Measurements from ENCODE around the gene NUDC. TPM values are rescaled to one million over a fixed set of nuclear protein-coding genes. Genes with fewer than 3 reads are reported as not detected.

Gene NUDC
- total RNA-seq, 1 experiment from 2014 or later: 118 TPM

DNA sequence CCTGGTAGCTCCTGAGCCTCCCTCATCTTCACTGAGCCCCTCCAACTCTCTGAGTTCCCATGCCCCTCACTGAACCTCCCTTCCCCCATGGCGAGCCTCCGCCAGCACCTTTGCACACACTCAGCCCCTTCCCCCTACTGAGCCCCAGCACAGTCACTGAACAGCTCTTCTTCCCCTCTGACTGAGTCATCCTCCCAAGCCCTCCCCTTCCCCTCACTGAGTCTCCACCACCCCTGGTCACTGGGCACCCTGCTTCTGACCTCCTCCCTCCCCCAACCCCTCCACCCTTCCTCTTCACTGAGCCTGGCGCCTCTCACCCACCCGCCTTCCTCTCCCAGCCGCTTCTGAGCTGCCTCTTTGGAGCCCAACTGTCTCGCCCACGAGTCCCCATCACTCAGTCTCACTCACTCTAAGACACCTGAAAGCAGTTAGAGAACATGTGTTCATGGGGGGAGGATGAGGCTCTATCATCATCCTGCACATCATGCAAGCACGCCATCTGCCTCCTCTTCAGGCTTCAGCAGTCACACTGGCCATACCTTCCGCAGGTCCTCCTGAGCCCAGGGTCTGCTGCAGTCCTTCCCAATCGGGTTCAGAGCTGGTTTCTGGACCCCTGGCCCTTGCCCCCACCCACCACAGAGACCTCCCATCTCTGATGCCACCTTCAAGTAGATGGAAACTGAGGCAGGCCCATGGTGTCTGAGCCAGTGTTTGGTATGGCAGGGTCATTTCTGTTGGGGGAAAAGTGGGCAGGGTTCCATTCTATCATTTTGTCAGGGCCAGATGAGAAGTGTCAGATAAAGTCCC is 70.0 kb downstream of the NUDC start:
- no peak overlapping the region for H3K27ac Mint-ChIP-seq
- H3K4me3 Mint-ChIP-seq: no peak overlapping the region; a peak in 1 of 5 replicates
- peak; percentile 32 for DNase-seq
- peaks cover 7% of the 10 kb centered on the region; the same call in 1 of the 2 replicates for H3K4me1 ChIP-seq (ENCODE audit: insufficient read depth, low read length)
- no peaks in the 10 kb centered on the region for H4K20me1 ChIP-seq (ENCODE audit: control insufficient read depth, insufficient read depth, insufficient read length)
- no peak overlapping the region for H2BK5ac ChIP-seq (ENCODE audit: insufficient read length, low read length)
- no peak overlapping the region for H2AK5ac ChIP-seq (ENCODE audit: insufficient read length, low read length)
- no peak overlapping the region for H2BK20ac ChIP-seq (ENCODE audit: low read depth, low read length, poor library complexity, severe bottlenecking)
- H3K79me1 ChIP-seq (ENCODE audit: insufficient read depth, low read depth, low read length, poor library complexity, severe bottlenecking): peaks cover 3% of the 10 kb centered on the region
- WGBS (ENCODE audit: extremely low coverage, insufficient read length, low lambda C conversion rate): no CpG with 5 or more reads among the region's 10 CpGs
- H2AFZ ChIP-seq (ENCODE audit: low read length): no peak overlapping the region
- no peak overlapping the region for H3K9ac ChIP-seq (ENCODE audit: extremely low read depth, insufficient read length, low read length)
- peaks cover 29% of the 10 kb centered on the region for H3K27me3 Mint-ChIP-seq (ENCODE audit: low read depth)
- H4K91ac ChIP-seq (ENCODE audit: insufficient read length, low read depth, low read length): no peak overlapping the region
- no peak overlapping the region for H2BK12ac ChIP-seq (ENCODE audit: insufficient read length, low read depth, low read length)
- no peak overlapping the region for H3K4me2 ChIP-seq (ENCODE audit: insufficient read depth, insufficient read length, low read length)
- H3K56ac ChIP-seq (ENCODE audit: insufficient read length, low read depth, low read length): no peak overlapping the region
- H3K27ac ChIP-seq (ENCODE audit: insufficient read length, low read depth, low read length): no peak overlapping the region
- TF ChIP-seq, protein P1, sequence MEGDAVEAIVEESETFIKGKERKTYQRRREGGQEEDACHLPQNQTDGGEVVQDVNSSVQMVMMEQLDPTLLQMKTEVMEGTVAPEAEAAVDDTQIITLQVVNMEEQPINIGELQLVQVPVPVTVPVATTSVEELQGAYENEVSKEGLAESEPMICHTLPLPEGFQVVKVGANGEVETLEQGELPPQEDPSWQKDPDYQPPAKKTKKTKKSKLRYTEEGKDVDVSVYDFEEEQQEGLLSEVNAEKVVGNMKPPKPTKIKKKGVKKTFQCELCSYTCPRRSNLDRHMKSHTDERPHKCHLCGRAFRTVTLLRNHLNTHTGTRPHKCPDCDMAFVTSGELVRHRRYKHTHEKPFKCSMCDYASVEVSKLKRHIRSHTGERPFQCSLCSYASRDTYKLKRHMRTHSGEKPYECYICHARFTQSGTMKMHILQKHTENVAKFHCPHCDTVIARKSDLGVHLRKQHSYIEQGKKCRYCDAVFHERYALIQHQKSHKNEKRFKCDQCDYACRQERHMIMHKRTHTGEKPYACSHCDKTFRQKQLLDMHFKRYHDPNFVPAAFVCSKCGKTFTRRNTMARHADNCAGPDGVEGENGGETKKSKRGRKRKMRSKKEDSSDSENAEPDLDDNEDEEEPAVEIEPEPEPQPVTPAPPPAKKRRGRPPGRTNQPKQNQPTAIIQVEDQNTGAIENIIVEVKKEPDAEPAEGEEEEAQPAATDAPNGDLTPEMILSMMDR (conservative IDR thresholded peaks at IDR 0.05): no peak
- H3T11ph ChIP-seq (ENCODE audit: low read length): no peak overlapping the region
- no peak overlapping the region for H3K4ac ChIP-seq (ENCODE audit: low read depth, low read length)
- no peaks in the 10 kb centered on the region for H3K9me3 Mint-ChIP-seq
- peaks cover 3 to 17% (median 13%) of the 10 kb centered on the region in 3 experiments; a peak in 5 of 7 replicates for H3K36me3 Mint-ChIP-seq (ENCODE audit: insufficient read depth in 1 of 3, low read depth in 3 of 3)
- no peak overlapping the region for H4K8ac ChIP-seq (replicated peaks; ENCODE audit: insufficient read length, low read depth, low read length)
- no peak overlapping the region for H3K23ac ChIP-seq (ENCODE audit: insufficient read length, low read depth, low read length)
- no peak overlapping the region for H3K18ac ChIP-seq (ENCODE audit: insufficient read length, low read depth, low read length)
- H2BK120ac ChIP-seq (ENCODE audit: low read depth, low read length, poor library complexity, severe bottlenecking): no peak overlapping the region
- peaks cover 12% of the 10 kb centered on the region for H3K23me2 ChIP-seq (ENCODE audit: insufficient read length, low read depth, low read length, poor library complexity, severe bottlenecking)
- H3K79me2 ChIP-seq (ENCODE audit: insufficient read depth, low read length): peaks cover 3% of the 10 kb centered on the region; the same call in 1 of the 2 replicates
- H3K9me3 ChIP-seq (ENCODE audit: control insufficient read depth, low read depth, low read length): no peaks in the 10 kb centered on the region
- H3K27me3 ChIP-seq (ENCODE audit: insufficient read depth, low read length): no peaks in the 10 kb centered on the region
- no peak overlapping the region for H3K14ac ChIP-seq (ENCODE audit: insufficient read depth, low read length)
- H3K4me1 Mint-ChIP-seq: peaks cover 31 to 32% of the 10 kb centered on the region in 2 experiments
- no peak overlapping the region for H2BK15ac ChIP-seq (ENCODE audit: low read depth, low read length)
- H4K5ac ChIP-seq (ENCODE audit: insufficient read length, low read depth, low read length): no peak overlapping the region
